Measurements from ENCODE around the gene MAST3.
A peak's percentile ranks its signal among the peaks of the same experiment; 100 is the strongest.

MAST3 gene

GRCh38 chr19:18160971-18161635 is 63.5 kb downstream of the MAST3 start:
- Mint-ChIP-seq H3K4me3 (peak overlapping the region; percentile 75), H3K27ac (peak overlapping the region; percentile 42), H3K27me3 (no peaks in the 10 kb centered on the region), H3K36me3 (ENCODE audit: low read depth) (peaks cover 17% of the 10 kb centered on the region), H3K9me3 (no peaks in the 10 kb centered on the region), H3K4me1 (peaks cover 9% of the 10 kb centered on the region)
- ATAC-seq (peak; percentile 83), DNase-seq (peak; percentile 86)

GRCh38 chr19:18161636-18162002 is 64.0 kb downstream of the MAST3 start:
- no peaks in the 10 kb centered on the region for H3K27me3 Mint-ChIP-seq
- DNase-seq (no peak), ATAC-seq (peak; percentile 11)
- H3K36me3 Mint-ChIP-seq (ENCODE audit: low read depth), result peaks cover 18% of the 10 kb centered on the region
- H3K9me3 Mint-ChIP-seq, result no peaks in the 10 kb centered on the region
- no peak overlapping the region for H3K27ac Mint-ChIP-seq
- peak overlapping the region; percentile 43 for H3K4me3 Mint-ChIP-seq
- H3K4me1 Mint-ChIP-seq, result peaks cover 9% of the 10 kb centered on the region

GRCh38 chr19:18164072-18164471 is 66.5 kb downstream of the MAST3 start:
- ATAC-seq (no peak), DNase-seq (no peak)
- no peaks in the 10 kb centered on the region for H3K9me3 Mint-ChIP-seq
- peaks cover 15% of the 10 kb centered on the region for H3K4me1 Mint-ChIP-seq
- H3K27ac Mint-ChIP-seq, result no peak overlapping the region
- H3K27me3 Mint-ChIP-seq, result no peaks in the 10 kb centered on the region
- H3K4me3 Mint-ChIP-seq, result no peak overlapping the region
- H3K36me3 Mint-ChIP-seq (ENCODE audit: low read depth), result peaks cover 24% of the 10 kb centered on the region

- Mint-ChIP-seq H3K4me1 (peaks cover 12% of the 10 kb centered on the region), H3K9me3 (no peaks in the 10 kb centered on the region), H3K27ac (no peak overlapping the region), H3K36me3 (ENCODE audit: low read depth) (peaks cover 23% of the 10 kb centered on the region), H3K27me3 (no peaks in the 10 kb centered on the region), H3K4me3 (no peak overlapping the region)
- DNase-seq (no peak), ATAC-seq (no peak)
Measured at GRCh38 chr19:18165794-18166544, 68.4 kb downstream of the MAST3 start.

GRCh38 chr19:18167011-18167410 is 69.4 kb downstream of the MAST3 start:
- Mint-ChIP-seq H3K9me3 (no peaks in the 10 kb centered on the region), H3K27me3 (no peaks in the 10 kb centered on the region), H3K4me1 (peaks cover 15% of the 10 kb centered on the region), H3K27ac (no peak overlapping the region), H3K4me3 (no peak overlapping the region), H3K36me3 (ENCODE audit: low read depth) (peaks cover 26% of the 10 kb centered on the region)
- DNase-seq (no peak), ATAC-seq (no peak)

- peak; percentile 71 for DNase-seq
- H3K9me3 Mint-ChIP-seq, result no peaks in the 10 kb centered on the region
Measured at GRCh38 chr19:18167975-18168645, 70.5 kb downstream of the MAST3 start.

GRCh38 chr19:18168673-18169381 is 71.2 kb downstream of the MAST3 start:
- Mint-ChIP-seq H3K27me3 (no peaks in the 10 kb centered on the region), H3K4me3 (no peak overlapping the region), H3K36me3 (ENCODE audit: low read depth) (peaks cover 20% of the 10 kb centered on the region), H3K9me3 (no peaks in the 10 kb centered on the region), H3K4me1 (peaks cover 25% of the 10 kb centered on the region), H3K27ac (no peak overlapping the region)
- ATAC-seq (no peak), DNase-seq (no peak)

More at GRCh38 chr19:18167975-18168645, 70.5 kb downstream of the MAST3 start:
- peak; percentile 89 for ATAC-seq
- Mint-ChIP-seq H3K4me3 (no peak overlapping the region), H3K4me1 (peaks cover 20% of the 10 kb centered on the region), H3K27ac (no peak overlapping the region), H3K27me3 (no peaks in the 10 kb centered on the region), H3K36me3 (ENCODE audit: low read depth) (peaks cover 23% of the 10 kb centered on the region)

GRCh38 chr19:18170714-18171255 is 73.2 kb downstream of the MAST3 start:
- no peak overlapping the region for H3K4me3 Mint-ChIP-seq
- H3K27ac Mint-ChIP-seq, result peak overlapping the region; percentile 63
- DNase-seq (no peak), ATAC-seq (no peak)
- H3K9me3 Mint-ChIP-seq, result no peaks in the 10 kb centered on the region
- peaks cover 16% of the 10 kb centered on the region for H3K36me3 Mint-ChIP-seq (ENCODE audit: low read depth)
- no peaks in the 10 kb centered on the region for H3K27me3 Mint-ChIP-seq
- peaks cover 37% of the 10 kb centered on the region for H3K4me1 Mint-ChIP-seq

GRCh38 chr19:18171605-18172327 is 74.2 kb downstream of the MAST3 start:
- ATAC-seq (no peak), DNase-seq (no peak)
- Mint-ChIP-seq H3K4me3 (no peak overlapping the region), H3K4me1 (peaks cover 40% of the 10 kb centered on the region), H3K9me3 (no peaks in the 10 kb centered on the region), H3K27ac (peak overlapping the region; percentile 68), H3K36me3 (ENCODE audit: low read depth) (peaks cover 15% of the 10 kb centered on the region), H3K27me3 (no peaks in the 10 kb centered on the region)

- DNase-seq (no peak), ATAC-seq (no peak)
- peak overlapping the region; percentile 39 for H3K27ac Mint-ChIP-seq
- H3K36me3 Mint-ChIP-seq (ENCODE audit: low read depth), result peaks cover 15% of the 10 kb centered on the region
- H3K27me3 Mint-ChIP-seq, result no peaks in the 10 kb centered on the region
- H3K4me1 Mint-ChIP-seq, result peaks cover 40% of the 10 kb centered on the region
- no peaks in the 10 kb centered on the region for H3K9me3 Mint-ChIP-seq
- peak overlapping the region; percentile 29 for H3K4me3 Mint-ChIP-seq
Measured at GRCh38 chr19:18172331-18173053, 74.9 kb downstream of the MAST3 start.

- Mint-ChIP-seq H3K4me3 (peak overlapping the region; percentile 81), H3K4me1 (peaks cover 37% of the 10 kb centered on the region), H3K36me3 (ENCODE audit: low read depth) (peaks cover 12% of the 10 kb centered on the region), H3K9me3 (no peaks in the 10 kb centered on the region), H3K27ac (peak overlapping the region; percentile 70), H3K27me3 (no peaks in the 10 kb centered on the region)
- DNase-seq (no peak), ATAC-seq (peak; percentile 2)
Measured at GRCh38 chr19:18173054-18173571, 75.5 kb downstream of the MAST3 start.

GRCh38 chr19:18173572-18174288 is 76.2 kb downstream of the MAST3 start, which contains the start of gene IFI30:
Gene IFI30 (plus strand): TSS chr19:18173813. CDS start chr19:18173842, 29 bp downstream.
- H3K9me3 Mint-ChIP-seq, result no peaks in the 10 kb centered on the region
- ATAC-seq (peak; percentile 70), DNase-seq (peak; percentile 75)
- peak within 1 kb of the TSS; percentile 70 for H3K27ac Mint-ChIP-seq
- H3K4me3 Mint-ChIP-seq, result peak within 1 kb of the TSS; percentile 81
- H3K27me3 Mint-ChIP-seq, result no peaks in the 10 kb centered on the region
- H3K36me3 Mint-ChIP-seq (ENCODE audit: low read depth), result peaks cover 9% of the 10 kb centered on the region
- peaks cover 33% of the 10 kb centered on the region for H3K4me1 Mint-ChIP-seq

Data from activated naive CD8-positive, alpha-beta T cell treated with anti-CD3 and anti-CD28 coated beads, Interleukin-2, amount 50 U/mL, for 24 hours (primary cell).